HepG2 (cell line): Measurements from ENCODE around the gene WDR7. TPM values are rescaled to one million over a fixed set of nuclear protein-coding genes. Genes with fewer than 3 reads are reported as not detected.

ENCODE experiments used
- ATAC-seq: fragments of 200-7000 bp; cut with Tn5 transposase; 3 replicates; pipeline ENCODE4 v1.9.1; 2020; ENCODE audit warnings: mild to moderate bottlenecking, moderate library complexity
- BruUV-seq: library from RNA; stranded (reverse); fragments of 400-500 nt; replicated peaks from 2 replicates; lab custom pipeline; 2021; lab: Mats Ljungman, UMichigan
- CTCF ChIA-PET: fragments of 300-600 bp; formaldehyde crosslinking; extraction: SDS; loops from one replicate; lab custom pipeline; 2021; ENCODE audit warnings: low total read pairs, inconsistent platforms, low intra/inter-chr PET ratio; lab: Yijun Ruan, JAX
- POLR2A ChIA-PET: fragments of 350-600 bp; sonication (Branson Sonifier 250); formaldehyde crosslinking; loops from one replicate; lab custom pipeline; 2020; ENCODE audit warnings: antibody characterized with exemption, inconsistent platforms; lab: Yijun Ruan, JAX
- DNase-seq: peaks from one replicate; pipeline ENCODE4 v3.0.0-alpha.2; 2015; ENCODE audit warnings: low spot score
- FAIRE-seq: peaks from 3 replicates; lab custom pipeline; 2011; peaks lifted over from hg19 to GRCh38; lab: Jason Lieb, UNC
- H2AFZ ChIP-seq: one replicate; pipeline ENCODE4 v1.6.1; 2011; ENCODE audit warnings: low read length, inconsistent platforms
- H3K27ac ChIP-seq: fragments of 300-600 bp; 3 replicates; pipeline ENCODE4 v1.8.0; 2011; ENCODE audit warnings: mixed run types, mild to moderate bottlenecking, mixed read lengths, low read length, inconsistent platforms; ENCODE audit not compliant: insufficient read depth; ENCODE audit errors: extremely low read length
- H3K27me3 ChIP-seq, 2 experiments: fragments of 200-600 bp in 1 of 2; 2 replicates in 1 of 2; 3 replicates in 1 of 2; pipeline versions ENCODE4 v1.6.0 to v1.8.0; 2011; ENCODE audit warnings: low read length in 2 of 2, mild to moderate bottlenecking in 2 of 2, moderate library complexity in 2 of 2, inconsistent platforms in 1 of 2; ENCODE audit not compliant: insufficient read depth in 2 of 2, control insufficient read depth in 1 of 2
- H3K36me3 ChIP-seq, 2 experiments: fragments of 200-600 bp in 1 of 2; replicated peaks in 1 of 2; 2 replicates in 1 of 2; 3 replicates in 1 of 2; pipeline versions ENCODE4 v1.5.1 to v1.8.0; 2011; ENCODE audit warnings: low read length in 2 of 2, inconsistent platforms in 1 of 2; ENCODE audit not compliant: insufficient read depth in 2 of 2, control insufficient read depth in 1 of 2
- H3K4me1 ChIP-seq: 2 replicates; pipeline ENCODE4 v1.5.1; 2012; ENCODE audit warnings: low read length, inconsistent platforms; ENCODE audit not compliant: insufficient read depth
- H3K4me2 ChIP-seq: 2 replicates; pipeline ENCODE4 v1.6.0; 2011; ENCODE audit warnings: low read depth, low read length, inconsistent platforms
- H3K4me3 ChIP-seq, 3 experiments: fragments of 200-600 bp in 1 of 3; sonication (generic), shearing (Covaris generic) in 1 of 3; replicated peaks in 1 of 3; 2 replicates each; pipeline ENCODE4 v1.5.1; 2011 to 2016; ENCODE audit warnings: low read length in 3 of 3, inconsistent platforms in 2 of 3, low read depth in 2 of 3, mild to moderate bottlenecking in 2 of 3, control low read depth in 1 of 3, mixed read lengths in 1 of 3; ENCODE audit not compliant: insufficient read depth in 1 of 3
- H3K79me2 ChIP-seq: one replicate; pipeline ENCODE4 v1.6.1; 2011; ENCODE audit warnings: low read length, inconsistent platforms; ENCODE audit not compliant: insufficient read depth
- H3K9ac ChIP-seq: 2 replicates; pipeline ENCODE4 v1.6.0; 2011; ENCODE audit warnings: mild to moderate bottlenecking, low read depth, low read length, inconsistent platforms; ENCODE audit not compliant: insufficient read depth
- H3K9me3 ChIP-seq: 2 replicates; pipeline ENCODE4 v1.5.1; 2012; ENCODE audit warnings: mild to moderate bottlenecking, low read length
- H4K20me1 ChIP-seq: 2 replicates; pipeline ENCODE4 v1.6.0; 2011; ENCODE audit warnings: inconsistent platforms, mild to moderate bottlenecking, low read length, moderate library complexity; ENCODE audit not compliant: insufficient read depth
- ATF2 ChIP-seq: sonication (generic); formaldehyde crosslinking; IDR thresholded peaks from 2 replicates; pipeline ENCODE4 v1.4.0; 2020; ENCODE audit warnings: missing genetic modification reagents
- CCDC6 ChIP-seq: sonication (generic); formaldehyde crosslinking; IDR thresholded peaks from 2 replicates; pipeline ENCODE4 v1.8.1; 2022; ENCODE audit warnings: mild to moderate bottlenecking, missing genetic modification reagents, moderate library complexity
- GTF3A ChIP-seq: sonication (generic); formaldehyde crosslinking; conservative IDR thresholded peaks from 2 replicates; pipeline ENCODE4 v1.4.0; 2020; ENCODE audit warnings: mild to moderate bottlenecking, missing genetic modification reagents
- MED1 ChIP-seq: sonication (generic); formaldehyde crosslinking; IDR thresholded peaks from 2 replicates; pipeline ENCODE4 v1.4.0; 2020; ENCODE audit warnings: missing genetic modification reagents
- RFX1 ChIP-seq: fragments of 450-650 bp; IDR thresholded peaks from 2 replicates; pipeline ENCODE4 v1.6.1; 2017
- RNF2 ChIP-seq: fragments of 450-650 bp; conservative IDR thresholded peaks from 2 replicates; pipeline ENCODE4 v1.6.1; 2016; ENCODE audit warnings: low read depth
- RORA ChIP-seq: sonication (generic); formaldehyde crosslinking; IDR thresholded peaks from 2 replicates; pipeline ENCODE4 v1.5.0; 2020; ENCODE audit warnings: mild to moderate bottlenecking, missing genetic modification reagents, moderate library complexity
- TBX2 ChIP-seq: sonication (generic); formaldehyde crosslinking; IDR thresholded peaks from 2 replicates; pipeline ENCODE4 v1.5.0; 2020; ENCODE audit warnings: missing genetic modification reagents, mild to moderate bottlenecking, borderline replicate concordance
- XBP1 ChIP-seq: sonication (generic); formaldehyde crosslinking; IDR thresholded peaks from 2 replicates; pipeline ENCODE4 v1.5.0; 2020; ENCODE audit warnings: missing genetic modification reagents
- ZNF674 ChIP-seq: sonication (generic); formaldehyde crosslinking; IDR thresholded peaks from 2 replicates; pipeline ENCODE4 v1.5.0; 2020; ENCODE audit warnings: low read depth, mild to moderate bottlenecking, missing genetic modification reagents
- ZNF746 ChIP-seq: sonication (generic); formaldehyde crosslinking; IDR thresholded peaks from 2 replicates; pipeline ENCODE4 v1.8.0; 2022; ENCODE audit warnings: mild to moderate bottlenecking, missing genetic modification reagents
- ZSCAN21 ChIP-seq: sonication (generic); formaldehyde crosslinking; IDR thresholded peaks from 2 replicates; pipeline ENCODE4 v1.8.0; 2022; ENCODE audit warnings: mild to moderate bottlenecking, missing genetic modification reagents, moderate library complexity, borderline replicate concordance
- ZSCAN25 ChIP-seq: sonication (generic); formaldehyde crosslinking; IDR thresholded peaks from 2 replicates; pipeline ENCODE4 v1.8.0; 2022; ENCODE audit warnings: mild to moderate bottlenecking, missing genetic modification reagents
- WGBS: methylation state at CpG from one replicate; pipeline ENCODE4 v1.1.6; 2017; ENCODE audit warnings: low lambda C conversion rate; 5-methylcytosine and 5-hydroxymethylcytosine counted together
- in situ Hi-C: cut with HindIII; loops from 2 replicates; pipeline ENCODE4 v1.10.0; 2017; ENCODE audit warnings: low pct_unique_long_range_greater_than_20kb; ENCODE audit not compliant: extremely low pct_ligation_motif_present
- intact Hi-C: fragments of 100-400 bp; cut with micrococcal nuclease; formaldehyde crosslinking; loops from one replicate; pipeline ENCODE4 v1.10.0; 2022; ENCODE audit not compliant: unreplicated experiment
- polyA plus RNA-seq, 8 experiments: library from polyadenylated mRNA; depleted of rRNA in 3 of 8; stranded (reverse) in 7 of 8; unstranded in 1 of 8; fragments of >200 nt; fragmentation: Illumina TruSeq in 4 of 8; extraction: Trizol in 4 of 8; gene quantifications; 2 replicates each; pipeline versions ENCODE4 v1.2.1 to v1.2.3, GENCODE V29; 2011 to 2016; ENCODE audit warnings: low read depth in 4 of 8, missing spikeins in 1 of 8, mixed read lengths in 1 of 8; ENCODE audit not compliant: insufficient read depth in 1 of 8
- total RNA-seq, 5 experiments: library from RNA; depleted of rRNA; stranded (reverse); fragments of >200 nt; fragmentation: Illumina TruSeq; extraction: Trizol; gene quantifications; 2 replicates each; pipeline ENCODE4 v1.2.3, GENCODE V29; 2016; ENCODE audit warnings: low read depth in 1 of 5
- TF ChIP-seq, protein P1 (sequence below): sonication (generic); formaldehyde crosslinking; IDR thresholded peaks from 2 replicates; pipeline ENCODE4 v1.5.0; 2020; ENCODE audit warnings: missing genetic modification reagents
- TF ChIP-seq, protein P2 (sequence below): sonication (generic); formaldehyde crosslinking; IDR thresholded peaks from 2 replicates; pipeline ENCODE4 v1.4.0; 2020; ENCODE audit warnings: missing genetic modification reagents, borderline replicate concordance
- TF ChIP-seq, protein P3 (sequence below): sonication (generic); formaldehyde crosslinking; conservative IDR thresholded peaks from 2 replicates; pipeline ENCODE4 v1.8.0; 2022; ENCODE audit warnings: mild to moderate bottlenecking, moderate library complexity, missing genetic modification reagents

The WDR7 gene
- total and polyA plus RNA-seq, 2 of the 13 experiments (the other 11 are each of a cell fraction or from before 2014, with no cell fraction given) = 2.0 to 7.8 TPM

GRCh38 chr18:56831988-56832387 is 180.8 kb downstream of the WDR7 start (continued):
- TF ChIP-seq CCDC6 (CRISPR knock-in tag) = no peak
- TF ChIP-seq RORA (CRISPR knock-in tag) = no peak
- no peak for TF ChIP-seq ZSCAN25 (CRISPR knock-in tag)
- TF ChIP-seq, all 625 proteins: peak for 0

- WGBS = 77% methylated on average over 1 of the region's 1 CpG
- H4K20me1 ChIP-seq = no peaks in the 10 kb centered on the region
- no peaks in the 10 kb centered on the region for H3K4me1 ChIP-seq
- no peak overlapping the region for H3K4me3 ChIP-seq
- FAIRE-seq (no peak), ATAC-seq (no peak), DNase-seq (no peak)
- H3K9me3 ChIP-seq = no peaks in the 10 kb centered on the region
- no peaks in the 10 kb centered on the region for H3K79me2 ChIP-seq
- BruUV-seq = no TSS peak
- no peak overlapping the region for H3K27ac ChIP-seq
- intact Hi-C loops (no loop called here), in situ Hi-C loops (no loop called here)
- ChIA-PET POLR2A (no interaction called here), CTCF (no interaction called here)
- no peak overlapping the region for H3K9ac ChIP-seq
- H2AFZ ChIP-seq = no peak overlapping the region
- H3K36me3 ChIP-seq = no peaks in the 10 kb centered on the region
- H3K4me2 ChIP-seq = no peak overlapping the region
- H3K27me3 ChIP-seq = no peaks in the 10 kb centered on the region; a peak in 1 of 5 replicates
- TF ChIP-seq ZNF674 (CRISPR knock-in tag) (no peak), GTF3A (no peak), RFX1 (no peak), XBP1 (CRISPR knock-in tag) (no peak), MED1 (CRISPR knock-in tag) (no peak), ATF2 (no peak), RNF2 (no peak), TBX2 (CRISPR knock-in tag) (no peak), ZNF746 (CRISPR knock-in tag) (no peak), ZSCAN21 (no peak)
- TF ChIP-seq, protein P1, sequence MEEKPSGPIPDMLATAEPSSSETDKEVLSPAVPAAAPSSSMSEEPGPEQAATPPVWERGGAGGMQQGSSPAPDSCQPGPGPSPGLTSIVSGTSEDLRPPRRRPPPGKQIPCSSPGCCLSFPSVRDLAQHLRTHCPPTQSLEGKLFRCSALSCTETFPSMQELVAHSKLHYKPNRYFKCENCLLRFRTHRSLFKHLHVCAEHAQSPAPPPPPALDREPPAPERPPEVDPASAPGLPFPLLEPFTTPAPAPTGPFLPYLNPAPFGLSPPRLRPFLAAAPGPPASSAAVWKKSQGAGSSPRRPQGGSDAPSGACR (CRISPR knock-in tag) = no peak
- TF ChIP-seq, protein P2, sequence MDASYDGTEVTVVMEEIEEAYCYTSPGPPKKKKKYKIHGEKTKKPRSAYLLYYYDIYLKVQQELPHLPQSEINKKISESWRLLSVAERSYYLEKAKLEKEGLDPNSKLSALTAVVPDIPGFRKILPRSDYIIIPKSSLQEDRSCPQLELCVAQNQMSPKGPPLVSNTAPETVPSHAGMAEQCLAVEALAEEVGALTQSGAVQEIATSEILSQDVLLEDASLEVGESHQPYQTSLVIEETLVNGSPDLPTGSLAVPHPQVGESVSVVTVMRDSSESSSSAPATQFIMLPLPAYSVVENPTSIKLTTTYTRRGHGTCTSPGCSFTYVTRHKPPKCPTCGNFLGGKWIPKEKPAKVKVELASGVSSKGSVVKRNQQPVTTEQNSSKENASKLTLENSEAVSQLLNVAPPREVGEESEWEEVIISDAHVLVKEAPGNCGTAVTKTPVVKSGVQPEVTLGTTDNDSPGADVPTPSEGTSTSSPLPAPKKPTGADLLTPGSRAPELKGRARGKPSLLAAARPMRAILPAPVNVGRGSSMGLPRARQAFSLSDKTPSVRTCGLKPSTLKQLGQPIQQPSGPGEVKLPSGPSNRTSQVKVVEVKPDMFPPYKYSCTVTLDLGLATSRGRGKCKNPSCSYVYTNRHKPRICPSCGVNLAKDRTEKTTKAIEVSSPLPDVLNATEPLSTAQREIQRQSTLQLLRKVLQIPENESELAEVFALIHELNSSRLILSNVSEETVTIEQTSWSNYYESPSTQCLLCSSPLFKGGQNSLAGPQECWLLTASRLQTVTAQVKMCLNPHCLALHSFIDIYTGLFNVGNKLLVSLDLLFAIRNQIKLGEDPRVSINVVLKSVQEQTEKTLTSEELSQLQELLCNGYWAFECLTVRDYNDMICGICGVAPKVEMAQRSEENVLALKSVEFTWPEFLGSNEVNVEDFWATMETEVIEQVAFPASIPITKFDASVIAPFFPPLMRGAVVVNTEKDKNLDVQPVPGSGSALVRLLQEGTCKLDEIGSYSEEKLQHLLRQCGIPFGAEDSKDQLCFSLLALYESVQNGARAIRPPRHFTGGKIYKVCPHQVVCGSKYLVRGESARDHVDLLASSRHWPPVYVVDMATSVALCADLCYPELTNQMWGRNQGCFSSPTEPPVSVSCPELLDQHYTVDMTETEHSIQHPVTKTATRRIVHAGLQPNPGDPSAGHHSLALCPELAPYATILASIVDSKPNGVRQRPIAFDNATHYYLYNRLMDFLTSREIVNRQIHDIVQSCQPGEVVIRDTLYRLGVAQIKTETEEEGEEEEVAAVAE = no peak
- TF ChIP-seq, protein P3, sequence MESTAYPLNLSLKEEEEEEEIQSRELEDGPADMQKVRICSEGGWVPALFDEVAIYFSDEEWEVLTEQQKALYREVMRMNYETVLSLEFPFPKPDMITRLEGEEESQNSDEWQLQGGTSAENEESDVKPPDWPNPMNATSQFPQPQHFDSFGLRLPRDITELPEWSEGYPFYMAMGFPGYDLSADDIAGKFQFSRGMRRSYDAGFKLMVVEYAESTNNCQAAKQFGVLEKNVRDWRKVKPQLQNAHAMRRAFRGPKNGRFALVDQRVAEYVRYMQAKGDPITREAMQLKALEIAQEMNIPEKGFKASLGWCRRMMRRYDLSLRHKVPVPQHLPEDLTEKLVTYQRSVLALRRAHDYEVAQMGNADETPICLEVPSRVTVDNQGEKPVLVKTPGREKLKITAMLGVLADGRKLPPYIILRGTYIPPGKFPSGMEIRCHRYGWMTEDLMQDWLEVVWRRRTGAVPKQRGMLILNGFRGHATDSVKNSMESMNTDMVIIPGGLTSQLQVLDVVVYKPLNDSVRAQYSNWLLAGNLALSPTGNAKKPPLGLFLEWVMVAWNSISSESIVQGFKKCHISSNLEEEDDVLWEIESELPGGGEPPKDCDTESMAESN (CRISPR knock-in tag) = no peak
These were observed 184.2 kb downstream of the WDR7 start for GRCh38 chr18:56835331-56835730.
